ENCODE data around the gene PLPP1. TPM values are rescaled to one million over a fixed set of nuclear protein-coding genes. Genes with fewer than 3 reads are reported as not detected.

Gene PLPP1
- total RNA-seq, result 100 to 1,000 TPM in 1 of 2 donors, 10 to 100 TPM in 1; 29.0 to 100 TPM
- polyA plus RNA-seq (2013, experiment 1 of 2), result 30.1 TPM
- polyA plus RNA-seq (2013, experiment 2 of 2), result 26.8 TPM
- long read RNA-seq, experiment 1, transcript PLPP1-202 (6 exons, 1,597 nt), result major isoform, 13 of 26 reads
- long read RNA-seq, experiment 1, partial matches to known transcripts, result 3 of 26 reads
- long read RNA-seq, experiment 1, other reads (novel, unspliced or antisense), result 8 of 26 reads
- long read RNA-seq, experiment 2, transcript PLPP1-202 (6 exons, 1,597 nt), result major isoform, 59 of 95 reads
- long read RNA-seq, experiment 2, partial matches to known transcripts, result 2 of 95 reads
- long read RNA-seq, experiment 2, other reads (novel, unspliced or antisense), result 33 of 95 reads
- long read RNA-seq, experiment 3, transcript PLPP1-202 (6 exons, 1,597 nt), result major isoform, 305 of 495 reads
- long read RNA-seq, experiment 3, transcript PLPP1-201 (6 exons, 1,550 nt), result minor isoform, 20 of 495 reads
- long read RNA-seq, experiment 3, partial matches to known transcripts, result 7 of 495 reads
- long read RNA-seq, experiment 3, other reads (novel, unspliced or antisense), result 163 of 495 reads
- long read RNA-seq, experiment 4, transcript PLPP1-202 (6 exons, 1,597 nt), result major isoform, 6 of 13 reads
- long read RNA-seq, experiment 4, partial matches to known transcripts, result 0 of 13 reads
- long read RNA-seq, experiment 4, other reads (novel, unspliced or antisense), result 4 of 13 reads

DNA sequence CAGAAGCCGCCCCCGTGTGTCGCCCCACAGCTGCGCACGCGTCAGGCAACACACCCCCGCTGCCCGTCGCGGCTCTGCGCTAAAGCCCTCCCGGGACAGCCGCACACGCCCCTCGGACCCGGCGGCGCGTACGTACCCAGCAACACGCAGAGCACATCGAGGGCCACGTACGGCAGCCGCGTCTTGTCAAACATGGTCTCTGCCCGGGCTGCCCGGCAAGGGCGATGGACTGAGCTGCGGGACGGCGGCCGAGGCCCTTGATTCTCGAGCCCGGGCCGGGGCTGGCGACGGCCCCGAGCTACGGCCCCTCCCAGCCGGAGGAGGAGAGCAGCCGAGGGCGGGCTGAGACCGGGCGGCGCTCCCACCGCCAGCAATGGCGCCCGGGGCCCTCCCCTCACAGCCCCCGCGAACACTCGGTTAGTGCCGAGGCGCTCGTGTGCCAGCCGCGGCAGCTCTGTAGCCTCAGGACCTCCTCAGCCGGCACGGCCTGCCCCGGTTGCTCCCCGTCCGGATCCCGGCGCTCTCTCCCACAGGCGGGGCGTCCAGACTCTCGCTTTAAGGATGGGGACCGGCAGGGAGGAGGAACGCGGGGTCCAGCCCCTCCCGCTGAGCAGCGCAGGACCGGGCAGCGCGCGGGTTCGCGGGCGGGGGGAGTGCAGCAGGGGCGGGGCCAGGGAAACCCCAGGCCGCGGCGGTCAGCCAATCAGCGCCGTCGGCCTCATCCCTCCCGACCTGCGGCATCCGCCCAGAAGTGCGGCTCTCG lies at the start of gene PLPP1:
Gene PLPP1, minus strand, starts transcription at position 529 of the 763 bp plus-strand sequence. Its CDS starts 335 bp downstream, at position 194.
- H3K27me3 ChIP-seq (ENCODE audit: control insufficient read depth, insufficient read depth, low read length, poor library complexity, severe bottlenecking), result no peaks in the 10 kb centered on the region
- peak; percentile 96 for DNase-seq
- Mint-ChIP-seq H3K27me3 (ENCODE audit: insufficient read depth) (no peaks in the 10 kb centered on the region), H3K36me3 (ENCODE audit: low read depth) (peaks cover 19% of the 10 kb centered on the region), H3K4me3 (peak within 1 kb of the TSS; percentile 94), H3K9me3 (no peaks in the 10 kb centered on the region), H3K27ac (peak within 1 kb of the TSS; percentile 97), H3K4me1 (peaks cover 46% of the 10 kb centered on the region)
- peaks cover 20% of the 10 kb centered on the region for H3K36me3 ChIP-seq (ENCODE audit: control insufficient read depth, insufficient read depth, low read length)
- no peaks in the 10 kb centered on the region for H3K9me3 ChIP-seq (ENCODE audit: control insufficient read depth, low read length)
- peak within 1 kb of the TSS; percentile 83 for H3K27ac ChIP-seq (ENCODE audit: low read depth, low read length)
- 0% methylated on average over 15 to 91 of the region's 91 CpGs for WGBS, 2 experiments (ENCODE audit: insufficient coverage in 1 of 2, insufficient read length in 1 of 2)
- TF ChIP-seq, protein P1, sequence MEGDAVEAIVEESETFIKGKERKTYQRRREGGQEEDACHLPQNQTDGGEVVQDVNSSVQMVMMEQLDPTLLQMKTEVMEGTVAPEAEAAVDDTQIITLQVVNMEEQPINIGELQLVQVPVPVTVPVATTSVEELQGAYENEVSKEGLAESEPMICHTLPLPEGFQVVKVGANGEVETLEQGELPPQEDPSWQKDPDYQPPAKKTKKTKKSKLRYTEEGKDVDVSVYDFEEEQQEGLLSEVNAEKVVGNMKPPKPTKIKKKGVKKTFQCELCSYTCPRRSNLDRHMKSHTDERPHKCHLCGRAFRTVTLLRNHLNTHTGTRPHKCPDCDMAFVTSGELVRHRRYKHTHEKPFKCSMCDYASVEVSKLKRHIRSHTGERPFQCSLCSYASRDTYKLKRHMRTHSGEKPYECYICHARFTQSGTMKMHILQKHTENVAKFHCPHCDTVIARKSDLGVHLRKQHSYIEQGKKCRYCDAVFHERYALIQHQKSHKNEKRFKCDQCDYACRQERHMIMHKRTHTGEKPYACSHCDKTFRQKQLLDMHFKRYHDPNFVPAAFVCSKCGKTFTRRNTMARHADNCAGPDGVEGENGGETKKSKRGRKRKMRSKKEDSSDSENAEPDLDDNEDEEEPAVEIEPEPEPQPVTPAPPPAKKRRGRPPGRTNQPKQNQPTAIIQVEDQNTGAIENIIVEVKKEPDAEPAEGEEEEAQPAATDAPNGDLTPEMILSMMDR (conservative IDR thresholded peaks at IDR 0.05), result no peak
- peak within 1 kb of the TSS; percentile 99 for H3K4me3 ChIP-seq (ENCODE audit: low read length)
- no peaks in the 10 kb centered on the region for H3K4me1 ChIP-seq (ENCODE audit: control insufficient read depth, insufficient read depth, low read length)
- peak within 1 kb of the TSS; percentile 59 for H3K9ac ChIP-seq (ENCODE audit: extremely low read depth, low read length, poor library complexity, severe bottlenecking)

DNA sequence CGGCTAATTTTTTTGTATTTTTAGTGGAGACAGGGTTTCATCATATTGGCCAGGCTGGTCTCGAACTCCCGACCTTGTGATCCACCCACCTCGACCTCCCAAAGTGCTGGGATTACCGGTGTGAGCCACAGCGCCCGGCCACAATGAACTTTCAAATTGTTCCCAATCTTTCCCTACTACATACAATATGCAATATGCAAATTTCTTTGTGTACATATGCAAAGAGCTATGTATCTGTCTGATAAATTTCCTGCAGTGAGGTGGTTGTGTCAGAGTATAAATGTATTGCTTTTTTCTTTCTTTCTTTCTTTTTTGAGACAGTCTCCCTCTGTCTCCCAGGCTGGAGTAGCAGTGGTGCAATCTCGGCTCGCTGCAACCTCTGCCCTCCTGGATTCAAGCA lies 48.8 kb upstream of the PLPP1 start:
- TF ChIP-seq, protein P1 (conservative IDR thresholded peaks at IDR 0.05), result no peak
- H3K36me3 ChIP-seq (ENCODE audit: control insufficient read depth, insufficient read depth, low read length), result no peaks in the 10 kb centered on the region
- no peaks in the 10 kb centered on the region for H3K4me1 ChIP-seq (ENCODE audit: control insufficient read depth, insufficient read depth, low read length)
- no peaks in the 10 kb centered on the region for H3K9me3 ChIP-seq (ENCODE audit: control insufficient read depth, low read length)
- no peaks in the 10 kb centered on the region for H3K27me3 Mint-ChIP-seq (ENCODE audit: insufficient read depth)
- H3K4me3 ChIP-seq (ENCODE audit: low read length), result no peak overlapping the region
- no peak overlapping the region for H3K4me3 Mint-ChIP-seq
- peaks cover 3% of the 10 kb centered on the region for H3K4me1 Mint-ChIP-seq
- DNase-seq, result no peak
- WGBS, 2 experiments (ENCODE audit: insufficient coverage in 1 of 2, insufficient read length in 1 of 2), result 94 to 95% methylated on average over 7 to 9 of the region's 9 CpGs
- H3K9me3 Mint-ChIP-seq, result no peaks in the 10 kb centered on the region
- no peaks in the 10 kb centered on the region for H3K36me3 Mint-ChIP-seq (ENCODE audit: low read depth)
- H3K27ac ChIP-seq (ENCODE audit: low read depth, low read length), result no peak overlapping the region
- H3K27me3 ChIP-seq (ENCODE audit: control insufficient read depth, insufficient read depth, low read length, poor library complexity, severe bottlenecking), result no peaks in the 10 kb centered on the region
- no peak overlapping the region for H3K27ac Mint-ChIP-seq
- no peak overlapping the region for H3K9ac ChIP-seq (ENCODE audit: extremely low read depth, low read length, poor library complexity, severe bottlenecking)

DNA sequence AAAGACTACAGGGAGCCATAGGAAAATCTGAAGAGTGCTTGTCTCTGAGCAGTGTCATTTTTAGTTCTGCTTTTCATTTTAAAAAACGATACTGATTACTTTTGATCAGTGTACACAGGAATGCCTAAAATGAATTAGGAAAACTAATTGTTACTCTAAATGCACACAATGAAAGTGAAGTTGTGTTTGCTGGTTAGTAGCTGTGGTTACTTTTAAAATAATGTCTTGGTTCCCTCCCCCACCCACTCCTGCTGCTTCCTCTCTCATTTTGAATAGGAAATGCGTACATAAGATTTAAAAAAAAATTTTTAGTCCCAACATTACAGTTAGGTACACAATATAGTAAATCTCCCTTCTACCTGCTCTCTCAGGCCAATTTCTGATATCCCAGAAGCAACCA lies 47.5 kb upstream of the PLPP1 start:
- no peak for DNase-seq
- Mint-ChIP-seq H3K9me3 (no peaks in the 10 kb centered on the region), H3K27me3 (ENCODE audit: insufficient read depth) (no peaks in the 10 kb centered on the region), H3K27ac (no peak overlapping the region), H3K36me3 (ENCODE audit: low read depth) (no peaks in the 10 kb centered on the region), H3K4me3 (no peak overlapping the region), H3K4me1 (peaks cover 6% of the 10 kb centered on the region)
- no peaks in the 10 kb centered on the region for H3K27me3 ChIP-seq (ENCODE audit: control insufficient read depth, insufficient read depth, low read length, poor library complexity, severe bottlenecking)
- 87 to 100% methylated on average over 2 of the region's 2 CpGs for WGBS, 2 experiments (ENCODE audit: insufficient coverage in 1 of 2, insufficient read length in 1 of 2)
- H3K27ac ChIP-seq (ENCODE audit: low read depth, low read length), result no peak overlapping the region
- no peaks in the 10 kb centered on the region for H3K4me1 ChIP-seq (ENCODE audit: control insufficient read depth, insufficient read depth, low read length)
- no peaks in the 10 kb centered on the region for H3K9me3 ChIP-seq (ENCODE audit: control insufficient read depth, low read length)
- H3K9ac ChIP-seq (ENCODE audit: extremely low read depth, low read length, poor library complexity, severe bottlenecking), result no peak overlapping the region
- H3K4me3 ChIP-seq (ENCODE audit: low read length), result no peak overlapping the region
- TF ChIP-seq, protein P1 (conservative IDR thresholded peaks at IDR 0.05), result no peak
- H3K36me3 ChIP-seq (ENCODE audit: control insufficient read depth, insufficient read depth, low read length), result no peaks in the 10 kb centered on the region
